Neural cell (in vitro differentiated cells): ENCODE results near the gene CD3E. TPM values are rescaled to one million over a fixed set of nuclear protein-coding genes. Genes with fewer than 3 reads are reported as not detected.

Experiments
- H2AFZ ChIP-seq: fragments of 200-600, 300-800 bp; sonication (generic), shearing (Covaris generic); 2 replicates; pipeline ENCODE4 v1.6.0; 2014; ENCODE audit warnings: low read depth, mild to moderate bottlenecking, antibody characterized with exemption, low read length, moderate library complexity
- H3F3A ChIP-seq: fragments of 200-600 bp; shearing (Covaris generic); 2 replicates; pipeline ENCODE4 v1.6.1; 2016; ENCODE audit warnings: mild to moderate bottlenecking, moderate library complexity, mixed read lengths, antibody characterized with exemption, low read length; ENCODE audit not compliant: insufficient read depth, poor library complexity, severe bottlenecking
- H3K27ac ChIP-seq: fragments of 200-600, 300-800 bp; sonication (generic), shearing (Covaris generic); 2 replicates; pipeline ENCODE4 v1.5.1; 2014; ENCODE audit warnings: mild to moderate bottlenecking, low read length, moderate library complexity
- H3K27me3 ChIP-seq: fragments of 300-800, 200-600 bp; sonication (generic), shearing (Covaris generic); 2 replicates; pipeline ENCODE4 v1.6.0; 2014; ENCODE audit warnings: mild to moderate bottlenecking, low read depth, low read length, moderate library complexity; ENCODE audit not compliant: insufficient read depth
- H3K36me3 ChIP-seq: fragments of 300-800, 200-600 bp; sonication (generic), shearing (Covaris generic); 2 replicates; pipeline ENCODE4 v1.5.1; 2014; ENCODE audit warnings: mild to moderate bottlenecking, antibody characterized with exemption, low read length, moderate library complexity; ENCODE audit not compliant: insufficient read depth
- H3K4me2 ChIP-seq: fragments of 300-800, 200-600 bp; sonication (generic), shearing (Covaris generic); 2 replicates; pipeline ENCODE4 v1.6.0; 2014; ENCODE audit warnings: mild to moderate bottlenecking, low read length
- H3K4me3 ChIP-seq: fragments of 300-800, 200-600 bp; sonication (generic), shearing (Covaris generic); 2 replicates; pipeline ENCODE4 v1.5.1; 2014; ENCODE audit warnings: mild to moderate bottlenecking, low read length, moderate library complexity
- H3K79me2 ChIP-seq: fragments of 200-600 bp; shearing (Covaris generic); replicated peaks from 2 replicates; pipeline ENCODE4 v1.6.0; 2014; ENCODE audit warnings: mild to moderate bottlenecking, low read length, moderate library complexity; ENCODE audit not compliant: insufficient read depth
- H3K9ac ChIP-seq: fragments of 300-800, 200-600 bp; sonication (generic), shearing (Covaris generic); 2 replicates; pipeline ENCODE4 v1.6.1; 2016; ENCODE audit warnings: mild to moderate bottlenecking, low read length, mixed read lengths
- H3K9me2 ChIP-seq: fragments of 200-600 bp; shearing (Covaris generic); 2 replicates; pipeline ENCODE4 v1.6.1; 2016; ENCODE audit warnings: mild to moderate bottlenecking, low read length, mixed read lengths; ENCODE audit not compliant: insufficient read depth
- H3K9me3 ChIP-seq: fragments of 200-600, 300-800 bp; sonication (generic), shearing (Covaris generic); 2 replicates; pipeline ENCODE4 v1.6.1; 2016; ENCODE audit warnings: mild to moderate bottlenecking, mixed run types, low read length, moderate library complexity, mixed read lengths
- H4K20me1 ChIP-seq: fragments of 200-600 bp; shearing (Covaris generic); 2 replicates; pipeline ENCODE4 v1.6.1; 2016; ENCODE audit warnings: mild to moderate bottlenecking, mixed run types; ENCODE audit not compliant: insufficient read depth
- CTCF ChIP-seq: fragments of 450-650 bp; IDR thresholded peaks from 2 replicates; pipeline ENCODE4 v1.5.1; 2014; ENCODE audit warnings: antibody characterized with exemption, mild to moderate bottlenecking, moderate library complexity; ENCODE audit not compliant: poor library complexity, severe bottlenecking
- EP300 ChIP-seq: fragments of 450-650 bp; conservative IDR thresholded peaks from 2 replicates; pipeline ENCODE4 v1.6.1; 2014; ENCODE audit warnings: antibody characterized with exemption, mild to moderate bottlenecking, moderate library complexity; ENCODE audit not compliant: poor library complexity, severe bottlenecking
- MXI1 ChIP-seq: fragments of 450-650 bp; conservative IDR thresholded peaks from 2 replicates; pipeline ENCODE4 v1.6.1; 2014; ENCODE audit warnings: antibody characterized with exemption, mild to moderate bottlenecking; ENCODE audit not compliant: poor library complexity, severe bottlenecking
- RAD21 ChIP-seq: fragments of 450-650 bp; conservative IDR thresholded peaks from 2 replicates; pipeline ENCODE4 v1.6.1; 2014; ENCODE audit warnings: antibody characterized with exemption, mild to moderate bottlenecking, moderate library complexity
- REST ChIP-seq: IDR thresholded peaks from 2 replicates; pipeline ENCODE4 v1.6.1; 2012; ENCODE audit warnings: borderline replicate concordance
- SMC3 ChIP-seq: fragments of 450-650 bp; conservative IDR thresholded peaks from 2 replicates; pipeline ENCODE4 v1.6.1; 2014; ENCODE audit warnings: antibody characterized with exemption, mild to moderate bottlenecking, moderate library complexity; ENCODE audit not compliant: poor library complexity
- TAF1 ChIP-seq: IDR thresholded peaks from 2 replicates; pipeline ENCODE4 v1.6.1; 2012; ENCODE audit warnings: low read depth
- polyA plus RNA-seq: library from polyadenylated mRNA; depleted of rRNA; stranded (reverse); fragments of >200 nt; gene quantifications from 2 replicates; pipeline ENCODE4 v1.2.3, GENCODE V29; 2014

The CD3E gene
- polyA plus RNA-seq, 1 donor from 2014 or later: not detected

GRCh38 chr11:118322721-118323120 lies 18.2 kb downstream of the CD3E start:
- Histone ChIP-seq H3K27ac (no peak overlapping the region), H3K4me3 (no peak overlapping the region), H3F3A (no peaks in the 10 kb centered on the region)

GRCh38 chr11:118325283-118325682 lies 20.8 kb downstream of the CD3E start:
- Histone ChIP-seq H3K4me3 (no peak overlapping the region), H3K9me2 (no peaks in the 10 kb centered on the region), H3K27ac (no peak overlapping the region), H4K20me1 (no peaks in the 10 kb centered on the region), H3K27me3 (no peaks in the 10 kb centered on the region), H2AFZ (no peak overlapping the region), H3F3A (no peaks in the 10 kb centered on the region), H3K4me2 (no peak overlapping the region), H3K79me2 (no peaks in the 10 kb centered on the region), H3K9ac (no peak overlapping the region), H3K9me3 (no peaks in the 10 kb centered on the region), H3K36me3 (no peaks in the 10 kb centered on the region)
- no peak for TF ChIP-seq RAD21

More at GRCh38 chr11:118322721-118323120, 18.2 kb downstream of the CD3E start:
- H4K20me1 ChIP-seq: no peaks in the 10 kb centered on the region
- H3K4me2 ChIP-seq: no peak overlapping the region
- no peaks in the 10 kb centered on the region for H3K9me2 ChIP-seq
- TF ChIP-seq CTCF: no peak
- TF ChIP-seq RAD21: no peak
- TF ChIP-seq TAF1: no peak
- no peak for TF ChIP-seq REST
- H3K79me2 ChIP-seq: no peaks in the 10 kb centered on the region
- no peaks in the 10 kb centered on the region for H3K9me3 ChIP-seq
- H3K36me3 ChIP-seq: no peaks in the 10 kb centered on the region
- H2AFZ ChIP-seq: no peak overlapping the region
- H3K27me3 ChIP-seq: no peaks in the 10 kb centered on the region
- no peak overlapping the region for H3K9ac ChIP-seq

GRCh38 chr11:118328745-118329144 lies 24.2 kb downstream of the CD3E start:
- no peak overlapping the region for H3K4me3 ChIP-seq
- H3K79me2 ChIP-seq: no peaks in the 10 kb centered on the region
- no peak overlapping the region for H3K27ac ChIP-seq
- no peak overlapping the region for H2AFZ ChIP-seq
- no peaks in the 10 kb centered on the region for H3F3A ChIP-seq
- H3K9ac ChIP-seq: no peak overlapping the region
- no peak overlapping the region for H3K4me2 ChIP-seq
- no peaks in the 10 kb centered on the region for H3K36me3 ChIP-seq
- H3K9me3 ChIP-seq: no peaks in the 10 kb centered on the region
- TF ChIP-seq MXI1: no peak
- TF ChIP-seq EP300: no peak
- no peak for TF ChIP-seq SMC3
- TF ChIP-seq CTCF: no peak
- no peak for TF ChIP-seq REST
- no peaks in the 10 kb centered on the region for H3K27me3 ChIP-seq
- no peaks in the 10 kb centered on the region for H3K9me2 ChIP-seq
- no peaks in the 10 kb centered on the region for H4K20me1 ChIP-seq
